ENCODE results near the gene PHKA2.

Gene PHKA2

DNA sequence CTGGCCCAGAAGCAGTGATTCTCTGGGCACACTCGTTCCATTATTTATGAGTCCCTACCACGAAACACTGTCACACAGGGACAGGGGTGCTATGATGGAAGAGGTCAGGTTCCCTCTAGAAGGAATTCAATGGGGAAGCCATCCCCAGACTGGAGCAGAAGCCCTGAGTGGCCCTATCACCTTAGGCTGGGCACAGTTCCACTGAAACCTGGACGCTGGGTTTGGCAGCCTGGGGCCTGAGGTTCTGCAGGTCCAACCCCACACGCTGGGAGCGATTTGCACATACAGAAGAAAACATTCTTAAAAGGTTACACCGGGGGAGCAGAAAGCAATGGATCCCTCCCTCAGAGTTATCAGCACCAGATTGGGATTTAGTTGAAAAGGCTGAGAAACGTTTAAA lies 63.3 kb downstream of the PHKA2 start:
- no peak for DNase-seq

DNA sequence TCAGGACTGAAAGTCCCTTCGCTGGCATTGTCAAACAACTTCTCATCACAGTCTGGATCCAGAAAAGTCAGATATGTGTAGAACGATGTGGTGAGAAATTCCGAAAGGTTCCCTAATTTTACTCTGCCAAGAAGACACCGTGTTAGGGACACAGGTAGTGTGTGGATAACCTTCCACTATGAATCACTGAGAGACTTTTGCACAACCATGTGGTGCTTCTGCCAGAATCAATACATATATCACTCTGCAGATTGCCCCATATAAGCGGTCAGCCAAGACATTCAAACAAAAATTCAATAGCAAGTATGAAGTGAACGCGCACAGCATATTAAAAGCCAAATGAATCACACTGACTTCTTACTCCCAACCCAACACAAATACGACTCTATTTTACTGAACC lies 63.8 kb downstream of the PHKA2 start:
- DNase-seq, result no peak

DNA sequence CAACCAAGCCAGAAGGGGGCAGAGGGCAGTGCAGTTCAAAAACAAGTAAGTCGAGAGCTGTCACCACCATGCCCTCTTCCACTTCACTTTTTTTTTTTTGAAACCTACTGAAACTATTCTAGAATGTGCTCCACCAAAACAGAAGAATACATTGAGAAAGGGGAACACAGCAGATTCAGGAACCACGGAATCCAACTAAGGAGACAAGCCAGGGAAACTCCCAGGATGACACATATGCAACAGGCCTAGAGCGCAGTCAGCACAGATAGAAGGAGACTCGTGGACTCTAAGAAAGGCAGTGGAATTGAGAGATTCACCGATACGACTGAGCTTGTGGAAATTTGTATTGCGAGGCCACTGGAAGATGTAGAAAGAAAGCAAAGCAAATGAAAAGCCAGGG lies 66.1 kb downstream of the PHKA2 start:
- DNase-seq, result no peak

- DNase-seq, result no peak
These were observed 77.6 kb downstream of the PHKA2 start for GRCh38 chrX:18906286-18906685.

DNA sequence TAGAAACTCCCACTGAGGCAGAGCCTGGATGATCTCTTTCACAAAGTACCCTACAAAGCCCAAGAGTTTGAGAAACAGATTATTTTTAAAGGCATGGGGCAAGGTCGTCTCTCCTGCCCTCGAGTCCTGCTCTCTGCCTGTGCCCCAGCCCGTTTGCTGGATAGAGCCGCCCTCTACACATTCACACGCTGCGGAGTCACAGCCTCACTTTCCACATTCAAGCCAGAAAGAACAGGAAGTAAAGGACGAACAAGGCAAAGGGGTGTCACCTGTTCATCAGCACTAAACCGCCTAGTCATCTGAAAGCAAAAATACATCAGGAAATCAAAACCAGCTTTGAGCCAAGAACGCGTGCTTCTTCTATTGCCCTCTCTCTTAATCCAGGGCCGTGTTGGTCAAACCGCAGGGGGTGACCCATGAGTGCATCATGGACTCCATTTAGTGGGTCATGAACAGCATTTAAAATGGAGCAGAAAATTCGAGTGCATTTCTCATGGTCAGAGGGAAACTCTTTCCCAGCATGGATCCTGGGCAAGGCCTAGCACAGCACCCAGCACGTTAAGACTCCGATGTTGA lies 83.4 kb downstream of the PHKA2 start:
- DNase-seq, result no peak

GRCh38 chrX:18899796-18900380 lies 84.0 kb downstream of the PHKA2 start:
- no peak for DNase-seq

GRCh38 chrX:18898492-18898891 lies 85.4 kb downstream of the PHKA2 start:
- DNase-seq, result no peak

GRCh38 chrX:18898091-18898490 lies 85.8 kb downstream of the PHKA2 start:
- no peak for DNase-seq

DNA sequence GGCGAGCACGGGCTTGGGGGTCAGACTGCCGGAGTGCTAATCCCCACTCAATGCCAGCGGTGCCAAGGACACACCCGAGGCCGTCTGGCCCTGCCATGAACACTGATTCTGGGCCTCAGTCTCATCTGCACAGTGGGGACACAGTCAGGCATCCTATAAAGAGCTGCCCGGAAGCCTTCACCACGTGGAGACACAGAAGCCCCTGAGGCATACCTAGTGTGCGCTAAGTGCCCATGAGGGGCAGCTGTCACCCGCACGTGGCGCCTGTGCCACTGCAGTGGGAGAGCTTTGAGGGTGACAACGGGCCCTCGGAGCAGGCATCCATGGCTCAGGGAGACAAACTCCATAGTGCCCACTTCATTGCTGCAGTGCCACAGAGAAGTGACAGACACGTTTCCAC lies 86.3 kb downstream of the PHKA2 start:
- DNase-seq, result no peak

DNA sequence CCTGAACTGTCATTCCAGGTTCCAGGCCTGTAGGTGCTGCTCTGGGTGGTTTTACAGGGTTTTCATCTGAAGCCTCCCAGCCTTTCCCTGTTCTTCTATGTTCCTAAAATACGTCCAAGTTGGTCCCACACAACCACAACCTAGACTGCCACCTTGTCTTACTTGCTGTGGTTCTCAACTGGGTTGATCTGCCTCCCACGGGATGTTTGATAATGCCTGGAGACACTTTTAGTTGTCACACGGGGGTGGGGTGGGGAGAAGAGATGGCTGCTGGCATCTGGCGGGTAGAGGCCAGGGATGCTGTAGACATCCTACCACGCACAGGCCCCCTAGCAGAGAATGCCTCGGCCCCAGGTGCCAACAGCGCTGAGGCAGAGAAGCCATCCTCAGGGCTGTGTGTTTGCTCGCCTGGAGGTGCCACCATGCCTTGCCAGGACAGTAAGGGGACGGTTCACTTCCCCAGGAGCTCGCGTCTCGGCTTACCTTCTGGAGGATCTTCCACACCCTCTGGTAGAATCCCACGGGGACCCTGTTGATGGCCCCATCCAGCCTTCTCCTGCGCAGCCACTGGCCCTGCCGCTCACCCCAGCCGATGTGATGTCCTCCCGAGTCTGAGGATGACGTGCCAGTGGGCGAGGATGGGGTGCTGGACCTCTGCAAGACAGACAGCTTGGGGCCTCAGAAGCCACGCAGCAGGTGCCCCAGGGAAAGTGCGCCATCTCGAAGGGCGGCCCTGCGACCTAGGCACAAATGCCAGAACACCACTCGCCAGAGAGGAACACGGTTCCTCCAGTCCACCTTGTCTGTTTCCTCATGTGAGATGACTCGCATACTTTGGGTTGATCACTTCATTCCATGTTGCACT lies 87.0 kb downstream of the PHKA2 start:
- DNase-seq, result no peak

DNA sequence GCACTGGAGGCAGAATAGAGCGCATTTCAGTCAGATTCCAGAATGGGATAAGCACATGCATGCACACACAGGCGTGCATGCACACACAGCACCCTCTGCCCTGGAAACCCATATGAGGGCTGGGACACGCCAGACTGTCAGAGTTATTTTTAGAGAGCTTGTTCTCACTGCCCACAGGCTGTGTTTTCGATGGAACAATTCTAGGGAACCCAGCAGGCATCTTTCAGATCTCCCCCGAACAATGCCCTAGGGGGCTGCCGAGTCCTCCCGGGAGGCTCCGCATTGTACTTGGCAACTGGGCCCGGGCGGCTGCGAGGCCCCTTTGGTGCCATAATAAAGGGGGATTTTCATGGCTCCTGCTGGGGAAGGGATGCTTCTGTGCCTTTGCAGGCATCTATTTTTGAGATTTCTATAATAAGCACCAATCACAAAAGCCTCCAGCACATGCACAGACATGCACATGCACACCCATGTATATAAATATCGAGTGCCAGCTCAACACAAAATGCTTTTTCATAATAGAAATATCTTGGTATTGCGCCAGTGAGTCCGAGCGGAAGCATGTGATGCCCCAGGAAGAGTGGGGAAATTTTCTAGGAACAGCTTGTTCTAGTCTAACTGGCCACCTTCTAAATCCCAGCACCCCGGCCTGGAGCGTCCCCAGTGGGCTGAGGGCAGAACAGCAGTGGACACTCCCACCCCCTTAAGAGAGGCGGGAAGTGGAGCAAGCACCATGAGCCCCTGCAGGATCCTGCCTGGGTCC lies 88.5 kb downstream of the PHKA2 start:
- DNase-seq, result no peak

DNA sequence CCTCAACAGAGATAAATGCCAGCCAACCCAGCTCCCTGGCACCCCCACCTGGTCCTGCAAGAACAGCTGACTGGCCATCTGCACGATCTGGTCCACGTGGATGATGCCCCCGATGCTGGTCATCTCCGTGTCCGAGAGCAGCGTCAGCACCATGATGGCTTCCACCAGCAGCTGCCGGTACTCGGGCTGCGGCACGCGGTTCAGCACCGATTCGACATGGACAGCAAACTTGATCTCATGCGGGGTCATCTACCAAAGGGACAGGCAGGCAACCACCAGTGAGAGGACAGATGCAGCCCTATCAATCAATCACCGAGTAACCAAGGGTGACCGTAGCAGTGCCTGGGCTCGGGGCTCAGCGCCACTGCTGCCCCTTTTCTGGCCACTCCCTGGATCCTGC lies 89.8 kb downstream of the PHKA2 start:
- DNase-seq, result no peak

GRCh38 chrX:18893536-18893935 lies 90.4 kb downstream of the PHKA2 start:
- DNase-seq, result no peak

DNA sequence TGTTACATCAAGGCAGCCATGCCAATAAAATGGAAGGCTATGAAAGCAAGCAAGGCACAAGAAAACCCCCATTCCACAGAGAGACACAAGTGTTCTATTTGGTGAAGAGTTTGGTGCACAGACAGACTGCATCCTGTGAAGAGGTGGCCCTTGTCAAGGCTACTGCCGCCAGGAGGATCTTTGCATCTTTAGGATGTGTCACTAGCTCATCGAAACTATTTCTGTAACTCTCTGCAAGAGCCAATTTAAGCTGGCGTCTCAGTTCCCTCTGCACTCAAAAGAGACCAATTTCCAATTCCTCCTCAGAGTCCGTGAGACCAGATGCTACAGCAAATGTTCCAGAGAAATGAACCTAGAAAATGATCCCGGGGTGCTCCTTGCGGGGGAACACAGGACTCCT lies 91.0 kb downstream of the PHKA2 start:
- DNase-seq, result no peak

DNA sequence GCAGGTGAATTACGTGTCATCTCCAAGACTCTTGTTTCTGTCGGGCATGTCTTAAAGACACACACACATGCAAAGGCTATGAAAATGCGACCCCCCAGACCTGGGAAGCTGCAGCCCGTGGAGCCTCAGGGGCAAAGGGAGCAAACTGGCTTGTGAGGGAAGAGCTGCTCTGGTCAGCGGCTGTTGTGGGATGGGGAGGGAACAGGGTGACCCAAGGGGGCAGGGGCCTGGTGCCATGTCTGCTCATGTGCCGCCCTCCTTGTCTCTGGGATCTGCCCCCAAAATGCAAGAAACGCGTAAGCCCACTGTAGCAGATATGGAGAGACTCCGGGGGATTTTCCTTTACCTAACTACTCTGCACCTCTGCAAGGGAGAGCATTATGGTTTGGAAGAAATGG lies 92.4 kb downstream of the PHKA2 start:
- DNase-seq, result no peak

GRCh38 chrX:18890724-18891547 lies 93.0 kb downstream of the PHKA2 start:
- DNase-seq, result no peak

DNA sequence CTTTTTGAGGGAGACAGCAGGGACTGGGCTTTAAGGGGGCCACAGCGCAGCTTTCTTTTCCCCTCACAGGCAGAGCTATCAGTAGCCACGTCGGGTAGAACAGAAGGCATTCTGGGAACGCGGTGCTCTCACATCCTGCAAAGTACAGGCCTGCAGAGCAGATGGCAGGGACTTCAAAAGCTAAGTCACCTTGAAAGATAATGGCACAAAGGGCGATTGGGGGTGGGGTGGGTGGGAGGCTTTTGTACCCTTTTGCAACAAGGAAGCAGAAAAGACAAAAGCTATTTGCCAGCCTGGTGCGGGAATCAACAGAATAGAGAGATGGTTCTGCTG lies 93.9 kb downstream of the PHKA2 start:
- no peak for DNase-seq

DNA sequence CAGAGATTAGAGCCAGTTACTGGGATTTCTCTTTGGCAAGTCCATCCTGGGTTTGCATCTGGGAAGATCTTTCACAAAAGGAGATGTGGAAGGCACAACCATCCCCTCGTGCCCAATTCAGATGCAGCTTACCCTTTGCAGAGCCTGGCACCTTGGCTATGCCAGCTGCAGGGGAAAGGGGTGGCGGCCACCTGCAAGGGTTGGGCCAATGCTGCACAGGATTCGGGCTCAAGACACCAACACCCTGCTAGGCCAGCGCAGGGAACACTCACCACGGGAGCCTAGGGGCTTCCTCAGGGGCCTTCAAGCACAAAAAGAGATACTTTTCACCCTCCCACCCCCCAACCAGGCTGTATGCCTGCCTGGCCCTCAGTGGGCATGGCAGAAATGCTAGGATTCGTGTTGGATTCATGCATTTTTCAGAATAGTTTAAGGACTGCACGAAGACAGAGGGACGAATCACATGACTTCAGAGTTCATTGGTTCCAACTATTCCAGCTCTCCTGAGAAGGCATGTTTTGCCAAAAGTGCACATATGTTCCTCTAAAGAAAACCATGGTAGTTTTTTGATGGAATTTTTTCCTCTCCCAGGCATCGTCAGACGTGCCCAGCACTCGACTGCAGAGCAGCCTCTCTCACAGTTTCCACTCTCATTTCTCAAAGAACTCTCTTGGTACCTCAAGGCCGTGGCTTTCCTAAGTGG lies 94.4 kb downstream of the PHKA2 start:
- no peak for DNase-seq

GRCh38 chrX:18888281-18888680 lies 95.6 kb downstream of the PHKA2 start:
- no peak for DNase-seq

GRCh38 chrX:18887825-18888212 lies 96.1 kb downstream of the PHKA2 start:
- no peak for DNase-seq

GRCh38 chrX:18887177-18887824 lies 96.6 kb downstream of the PHKA2 start:
- no peak for DNase-seq
